Measurements from ENCODE around the gene LHX4.

The LHX4 gene

GRCh38 chr1:180253585-180254495, 23.8 kb downstream of the LHX4 start:
- H3K9me3 ChIP-seq (ENCODE audit: insufficient read depth, low read depth, low read length) = peaks cover 3% of the 10 kb centered on the region
- H3K36me3 ChIP-seq (ENCODE audit: control insufficient read depth in 1 of 2, insufficient read depth in 2 of 2, low read length in 2 of 2) = no peaks in the 10 kb centered on the region
- no peak overlapping the region for H2BK5ac ChIP-seq (ENCODE audit: low read depth, low read length, poor library complexity)
- H3K18ac ChIP-seq (ENCODE audit: low read length) = no peak overlapping the region
- no peak overlapping the region for H3K4ac ChIP-seq (ENCODE audit: low read depth, low read length)
- H4K8ac ChIP-seq (ENCODE audit: low read depth, low read length) = no peak overlapping the region
- H3K9ac ChIP-seq (ENCODE audit: low read length) = no peak overlapping the region
- H3K79me2 ChIP-seq (ENCODE audit: control insufficient read depth, insufficient read depth, low read length, poor library complexity) = no peaks in the 10 kb centered on the region
- H3K23ac ChIP-seq (ENCODE audit: low read length) = no peak overlapping the region
- no CpG with 5 or more reads among the region's 31 CpGs for WGBS (ENCODE audit: extremely low coverage, insufficient coverage, insufficient read length)
- H2AFZ ChIP-seq (ENCODE audit: insufficient read depth, low read length, poor library complexity) = no peak overlapping the region
- H4K91ac ChIP-seq (ENCODE audit: low read depth, low read length) = no peak overlapping the region
- peak; percentile 40 to 58 for DNase-seq
- no peaks in the 10 kb centered on the region for H3K27me3 ChIP-seq (ENCODE audit: insufficient read depth, low read length)
- no peaks in the 10 kb centered on the region for H3K79me1 ChIP-seq (ENCODE audit: low read length)
- H3K4me3 ChIP-seq (ENCODE audit: low read depth, low read length) = no peak overlapping the region
- H3K4me1 ChIP-seq (ENCODE audit: control insufficient read depth in 1 of 2, insufficient read depth in 2 of 2, low read length in 2 of 2) = no peaks in the 10 kb centered on the region
- H2BK12ac ChIP-seq (ENCODE audit: low read length) = no peak overlapping the region
- no peak overlapping the region for H3K27ac ChIP-seq (ENCODE audit: low read depth, low read length)
- no peak overlapping the region for H4K12ac ChIP-seq (ENCODE audit: low read depth, low read length)
- H2AK5ac ChIP-seq (ENCODE audit: low read length) = no peak overlapping the region
- no peak overlapping the region for H3K14ac ChIP-seq (ENCODE audit: low read length)
- H2BK120ac ChIP-seq (ENCODE audit: insufficient read depth, low read length, poor library complexity) = no peak overlapping the region
- no peak overlapping the region for H3K4me2 ChIP-seq (ENCODE audit: low read length)

GRCh38 chr1:180254496-180254819, 24.4 kb downstream of the LHX4 start:
- H2AFZ ChIP-seq (ENCODE audit: insufficient read depth, low read length, poor library complexity) = no peak overlapping the region
- no peaks in the 10 kb centered on the region for H3K4me1 ChIP-seq (ENCODE audit: control insufficient read depth in 1 of 2, insufficient read depth in 2 of 2, low read length in 2 of 2)
- H3K27ac ChIP-seq (ENCODE audit: low read depth, low read length) = no peak overlapping the region
- H3K14ac ChIP-seq (ENCODE audit: low read length) = no peak overlapping the region
- H3K4me3 ChIP-seq (ENCODE audit: low read depth, low read length) = no peak overlapping the region
- H2AK5ac ChIP-seq (ENCODE audit: low read length) = no peak overlapping the region
- no peak overlapping the region for H3K23ac ChIP-seq (ENCODE audit: low read length)
- H3K9me3 ChIP-seq (ENCODE audit: insufficient read depth, low read depth, low read length) = peaks cover 3% of the 10 kb centered on the region
- H3K9ac ChIP-seq (ENCODE audit: low read length) = no peak overlapping the region
- no peaks in the 10 kb centered on the region for H3K79me1 ChIP-seq (ENCODE audit: low read length)
- no peak for DNase-seq
- WGBS (ENCODE audit: extremely low coverage, insufficient coverage, insufficient read length) = no CpG with 5 or more reads among the region's 9 CpGs
- no peaks in the 10 kb centered on the region for H3K79me2 ChIP-seq (ENCODE audit: control insufficient read depth, insufficient read depth, low read length, poor library complexity)
- no peaks in the 10 kb centered on the region for H3K36me3 ChIP-seq (ENCODE audit: control insufficient read depth in 1 of 2, insufficient read depth in 2 of 2, low read length in 2 of 2)
- no peak overlapping the region for H3K4ac ChIP-seq (ENCODE audit: low read depth, low read length)
- no peak overlapping the region for H3K18ac ChIP-seq (ENCODE audit: low read length)
- H4K91ac ChIP-seq (ENCODE audit: low read depth, low read length) = no peak overlapping the region
- no peak overlapping the region for H2BK12ac ChIP-seq (ENCODE audit: low read length)
- H2BK5ac ChIP-seq (ENCODE audit: low read depth, low read length, poor library complexity) = no peak overlapping the region
- H2BK120ac ChIP-seq (ENCODE audit: insufficient read depth, low read length, poor library complexity) = no peak overlapping the region
- H3K27me3 ChIP-seq (ENCODE audit: insufficient read depth, low read length) = no peaks in the 10 kb centered on the region
- H3K4me2 ChIP-seq (ENCODE audit: low read length) = no peak overlapping the region
- no peak overlapping the region for H4K8ac ChIP-seq (ENCODE audit: low read depth, low read length)
- no peak overlapping the region for H4K12ac ChIP-seq (ENCODE audit: low read depth, low read length)

- Histone ChIP-seq H3K4me2 (ENCODE audit: low read length) (no peak overlapping the region), H2BK5ac (ENCODE audit: low read depth, low read length, poor library complexity) (no peak overlapping the region), H4K12ac (ENCODE audit: low read depth, low read length) (no peak overlapping the region), H3K27ac (ENCODE audit: low read depth, low read length) (no peak overlapping the region), H3K4ac (ENCODE audit: low read depth, low read length) (no peak overlapping the region), H2AFZ (ENCODE audit: insufficient read depth, low read length, poor library complexity) (no peak overlapping the region), H4K8ac (ENCODE audit: low read depth, low read length) (no peak overlapping the region), H2BK120ac (ENCODE audit: insufficient read depth, low read length, poor library complexity) (no peak overlapping the region), H3K79me1 (ENCODE audit: low read length) (no peaks in the 10 kb centered on the region), H3K4me1 (ENCODE audit: control insufficient read depth in 1 of 2, insufficient read depth in 2 of 2, low read length in 2 of 2) (no peaks in the 10 kb centered on the region), H3K14ac (ENCODE audit: low read length) (no peak overlapping the region), H3K79me2 (ENCODE audit: control insufficient read depth, insufficient read depth, low read length, poor library complexity) (no peaks in the 10 kb centered on the region), H3K9ac (ENCODE audit: low read length) (no peak overlapping the region), H3K9me3 (ENCODE audit: insufficient read depth, low read depth, low read length) (peaks cover 2% of the 10 kb centered on the region), H3K23ac (ENCODE audit: low read length) (no peak overlapping the region), H4K91ac (ENCODE audit: low read depth, low read length) (no peak overlapping the region), H2BK12ac (ENCODE audit: low read length) (no peak overlapping the region), H3K18ac (ENCODE audit: low read length) (no peak overlapping the region), H3K27me3 (ENCODE audit: insufficient read depth, low read length) (no peaks in the 10 kb centered on the region), H3K36me3 (ENCODE audit: control insufficient read depth in 1 of 2, insufficient read depth in 2 of 2, low read length in 2 of 2) (no peaks in the 10 kb centered on the region), H3K4me3 (ENCODE audit: low read depth, low read length) (no peak overlapping the region), H2AK5ac (ENCODE audit: low read length) (no peak overlapping the region)
- WGBS (ENCODE audit: extremely low coverage, insufficient coverage, insufficient read length) = no CpG with 5 or more reads among the region's 11 CpGs
- no peak for DNase-seq
These were observed 24.8 kb downstream of the LHX4 start for GRCh38 chr1:180254854-180255253.

- Histone ChIP-seq H4K8ac (ENCODE audit: low read depth, low read length) (no peak overlapping the region), H4K12ac (ENCODE audit: low read depth, low read length) (no peak overlapping the region), H3K9me3 (ENCODE audit: insufficient read depth, low read depth, low read length) (peaks cover 1% of the 10 kb centered on the region), H3K79me2 (ENCODE audit: control insufficient read depth, insufficient read depth, low read length, poor library complexity) (no peaks in the 10 kb centered on the region), H3K14ac (ENCODE audit: low read length) (no peak overlapping the region), H3K79me1 (ENCODE audit: low read length) (no peaks in the 10 kb centered on the region), H2BK12ac (ENCODE audit: low read length) (no peak overlapping the region), H3K4me1 (ENCODE audit: control insufficient read depth in 1 of 2, insufficient read depth in 2 of 2, low read length in 2 of 2) (no peaks in the 10 kb centered on the region), H3K4me2 (ENCODE audit: low read length) (no peak overlapping the region), H3K9ac (ENCODE audit: low read length) (no peak overlapping the region), H2AFZ (ENCODE audit: insufficient read depth, low read length, poor library complexity) (no peak overlapping the region), H4K91ac (ENCODE audit: low read depth, low read length) (no peak overlapping the region), H3K27ac (ENCODE audit: low read depth, low read length) (no peak overlapping the region), H3K4ac (ENCODE audit: low read depth, low read length) (no peak overlapping the region), H3K27me3 (ENCODE audit: insufficient read depth, low read length) (no peaks in the 10 kb centered on the region), H3K36me3 (ENCODE audit: control insufficient read depth in 1 of 2, insufficient read depth in 2 of 2, low read length in 2 of 2) (no peaks in the 10 kb centered on the region), H3K18ac (ENCODE audit: low read length) (no peak overlapping the region), H2BK120ac (ENCODE audit: insufficient read depth, low read length, poor library complexity) (no peak overlapping the region), H3K4me3 (ENCODE audit: low read depth, low read length) (no peak overlapping the region), H2AK5ac (ENCODE audit: low read length) (no peak overlapping the region), H2BK5ac (ENCODE audit: low read depth, low read length, poor library complexity) (no peak overlapping the region), H3K23ac (ENCODE audit: low read length) (no peak overlapping the region)
- WGBS (ENCODE audit: extremely low coverage, insufficient coverage, insufficient read length) = no CpG with 5 or more reads among the region's 18 CpGs
- no peak for DNase-seq
These were observed 25.7 kb downstream of the LHX4 start for GRCh38 chr1:180255536-180256340.
